GM23248 (cell line): ENCODE results near the gene G2E3.

Experiments used
- EZH2 ChIP-seq: fragments of 200-600 bp; sonication (generic); IDR thresholded peaks from 2 replicates; pipeline ENCODE4 v1.6.1; 2018; ENCODE audit warnings: antibody characterized with exemption, mild to moderate bottlenecking; ENCODE audit not compliant: insufficient read depth, poor library complexity, severe bottlenecking
- EZH2phosphoT487 ChIP-seq: fragments of 200-600 bp; sonication (generic); IDR thresholded peaks from 2 replicates; pipeline ENCODE4 v1.6.1; 2018; ENCODE audit warnings: antibody characterized with exemption, moderate library complexity, mild to moderate bottlenecking, low read depth; ENCODE audit not compliant: insufficient read depth

DNA sequence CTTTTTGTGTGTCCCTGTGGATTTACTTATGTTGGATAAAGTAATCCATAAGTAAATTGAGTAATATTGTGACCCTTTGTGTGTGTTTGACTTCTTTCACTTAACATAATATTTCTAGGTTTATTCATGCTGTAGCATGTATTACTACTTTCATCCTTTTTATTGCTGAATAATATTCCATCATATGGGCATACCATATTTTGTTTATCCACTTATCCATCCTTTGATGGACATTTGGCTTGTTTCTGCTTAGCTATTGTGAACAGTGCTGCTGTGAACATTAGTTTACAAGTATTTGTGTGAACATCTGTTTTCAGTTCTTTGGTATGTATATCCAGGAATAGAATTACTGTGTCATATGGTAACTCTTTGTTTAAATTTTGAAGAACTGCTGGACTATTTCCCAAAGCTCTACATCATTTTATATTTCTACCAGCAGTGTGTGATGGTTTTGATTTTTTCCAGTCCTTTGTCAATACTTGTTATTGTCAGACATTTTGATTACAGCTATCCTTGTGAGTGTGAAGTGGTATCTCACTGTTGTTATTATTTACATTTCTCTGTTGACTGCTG, 25.2 kb downstream of the G2E3 start:
- no peak for TF ChIP-seq EZH2phosphoT487
- TF ChIP-seq EZH2 = no peak
